Middle frontal gyrus (tissue), 1 donor: ENCODE measurements around the gene UGT1A9.
"Not testable (repeated sequence)": the region's sequence is repeated elsewhere in the genome, so short reads cannot be mapped to it uniquely, and the experiment has no call there.

Experiments used
- DNase-seq: peaks from one replicate; pipeline ENCODE4 v3.0.0-alpha.2; 2015; ENCODE audit warnings: low spot score; ENCODE audit errors: extremely low spot score

The UGT1A9 gene

GRCh38 chr2:233680361-233681045 lies 8.8 kb downstream of the UGT1A9 start:
- DNase-seq, result no peak

DNA sequence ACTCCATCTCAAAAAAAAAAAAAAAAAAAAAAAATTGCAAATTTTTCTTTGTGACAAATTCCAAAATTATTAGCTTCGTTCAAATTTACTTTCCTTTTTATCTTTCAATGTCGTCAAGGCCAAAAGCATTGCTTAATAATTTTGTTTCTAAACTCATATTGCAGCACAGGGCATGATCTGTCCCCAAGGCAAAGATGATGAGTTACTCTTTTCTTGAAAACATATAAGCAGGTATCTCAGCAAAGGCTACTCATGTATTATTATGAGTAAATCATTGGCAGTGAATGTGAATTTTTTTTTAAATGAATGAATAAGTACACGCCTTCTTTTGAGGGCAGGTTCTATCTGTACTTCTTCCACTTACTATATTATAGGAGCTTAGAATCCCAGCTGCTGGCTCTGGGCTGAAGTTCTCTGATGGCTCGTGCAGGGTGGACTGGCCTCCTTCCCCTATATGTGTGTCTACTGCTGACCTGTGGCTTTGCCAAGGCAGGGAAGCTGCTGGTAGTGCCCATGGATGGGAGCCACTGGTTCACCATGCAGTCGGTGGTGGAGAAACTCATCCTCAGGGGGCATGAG lies 9.9 kb downstream of the UGT1A9 start, which contains the start of gene UGT1A7:
Gene UGT1A7, plus strand, starts transcription at position 381 of the 579 bp plus-strand sequence. Its CDS starts 37 bp downstream, at position 418.
- DNase-seq, result no peak

DNA sequence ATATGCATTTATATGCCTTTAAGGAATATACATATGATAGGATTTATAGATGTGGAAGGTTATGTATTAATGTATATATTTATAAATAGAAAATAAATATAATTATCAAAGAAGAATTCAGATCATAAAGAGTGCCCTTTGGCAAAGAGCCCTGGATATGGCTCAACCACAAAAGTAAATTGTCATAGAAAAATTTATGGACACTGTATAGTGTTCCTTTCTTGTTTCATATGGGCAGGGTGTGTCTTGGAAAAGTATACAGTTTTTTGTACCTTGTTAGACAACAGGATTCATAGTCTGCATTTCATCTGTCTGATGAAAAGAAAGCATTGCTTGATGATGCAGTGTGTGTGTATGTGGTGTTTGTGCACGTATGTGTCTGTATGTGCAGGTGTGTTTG lies 12.9 kb downstream of the UGT1A9 start:
- DNase-seq, result no peak

GRCh38 chr2:233686928-233687327 lies 15.2 kb downstream of the UGT1A9 start:
- DNase-seq, result no peak

DNA sequence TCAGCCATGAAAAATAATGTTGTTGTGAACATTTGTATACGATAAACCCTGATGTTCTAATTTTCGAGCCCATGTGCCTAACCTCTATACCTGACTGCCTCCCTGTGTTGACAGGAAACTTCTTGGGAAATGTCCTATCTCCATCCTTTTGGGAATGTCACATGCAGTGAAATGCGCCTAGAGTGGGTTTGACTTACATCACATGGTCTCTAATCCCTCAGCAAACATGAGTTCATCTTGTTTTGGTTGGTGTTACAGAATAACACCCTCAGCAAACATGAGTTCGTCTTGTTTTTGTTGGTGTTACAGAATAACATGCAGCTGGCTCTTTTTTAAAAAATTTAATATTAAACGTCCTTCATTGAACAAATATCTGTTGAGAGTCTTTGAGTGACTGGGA lies 16.6 kb downstream of the UGT1A9 start:
- DNase-seq, result no peak

GRCh38 chr2:233689031-233689430 lies 17.3 kb downstream of the UGT1A9 start:
- DNase-seq, result no peak

DNA sequence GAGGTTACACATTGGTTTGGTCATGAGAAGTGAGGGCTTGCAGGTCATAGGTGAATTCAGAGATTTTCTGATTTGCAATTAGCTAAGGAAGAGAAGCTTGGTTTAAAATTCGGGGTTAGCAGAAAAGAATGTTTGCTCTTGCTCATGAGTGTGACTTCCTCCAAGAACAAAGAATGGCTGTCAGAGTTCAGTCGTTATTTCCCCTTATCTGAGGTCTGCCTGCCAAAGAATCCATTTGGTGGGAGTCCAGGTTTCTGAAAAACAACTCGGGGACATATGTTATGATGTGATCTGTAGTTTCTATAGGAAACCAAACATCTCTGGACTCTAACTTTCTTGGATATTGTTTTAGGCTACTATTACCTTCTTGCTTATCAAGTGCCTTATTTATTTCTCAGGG lies 17.8 kb downstream of the UGT1A9 start:
- DNase-seq, result no peak

GRCh38 chr2:233690444-233690843 lies 18.7 kb downstream of the UGT1A9 start:
- no peak for DNase-seq

GRCh38 chr2:233691443-233692433 lies 20.0 kb downstream of the UGT1A9 start:
- no peak for DNase-seq

- no peak for DNase-seq
These were observed 20.9 kb downstream of the UGT1A9 start, which contains the start of gene UGT1A6 for GRCh38 chr2:233692648-233693047. Gene UGT1A6, plus strand, starts transcription at chr2:233692890. Its CDS starts 115 bp downstream, at chr2:233693005.

DNA sequence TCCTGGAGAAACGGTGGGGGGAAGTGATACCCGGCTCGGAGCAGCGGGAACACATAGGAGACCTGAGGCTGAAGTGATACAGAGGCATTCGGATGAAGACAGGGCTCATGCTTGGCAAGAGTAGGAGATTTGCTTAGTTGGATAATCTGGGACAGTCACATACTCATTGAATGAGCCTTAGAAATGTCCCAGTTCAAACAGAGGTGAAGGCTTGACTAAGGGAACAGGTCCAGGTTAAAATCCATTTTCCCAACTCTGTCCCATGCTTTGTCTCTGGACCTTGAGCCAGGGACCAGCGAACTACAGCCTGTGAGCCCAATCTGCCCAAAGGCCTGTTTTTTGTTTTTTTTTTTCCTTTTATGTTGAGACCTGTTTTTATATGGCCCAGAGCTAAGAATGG lies 22.3 kb downstream of the UGT1A9 start:
- no peak for DNase-seq

- no peak for DNase-seq
These were observed 27.0 kb downstream of the UGT1A9 start for GRCh38 chr2:233698740-233699139.

- DNase-seq, result no peak
These were observed 27.8 kb downstream of the UGT1A9 start for GRCh38 chr2:233699424-233700027.

- no peak for DNase-seq
These were observed 28.4 kb downstream of the UGT1A9 start for GRCh38 chr2:233700028-233700635.

GRCh38 chr2:233700842-233701241 lies 29.1 kb downstream of the UGT1A9 start:
- DNase-seq, result not testable (repeated sequence)

DNA sequence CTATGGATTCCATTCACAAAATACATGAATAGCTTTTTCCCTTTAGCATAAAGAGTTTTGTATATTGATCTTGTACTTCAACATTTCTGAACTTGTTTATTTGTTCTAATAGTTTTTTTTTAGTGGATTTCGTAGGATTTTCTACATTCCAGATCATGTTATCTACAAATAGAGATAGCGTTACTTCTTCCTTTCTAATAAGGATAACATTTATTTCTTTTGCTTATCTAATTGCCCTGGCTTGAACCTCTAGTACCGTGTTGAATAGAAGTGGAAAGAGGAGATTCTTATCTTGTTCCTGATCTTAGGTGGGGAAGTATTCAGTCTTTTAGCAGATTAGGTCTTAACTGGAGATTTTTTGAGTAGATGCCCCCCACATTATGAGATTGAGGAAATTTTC lies 30.5 kb downstream of the UGT1A9 start:
- no peak for DNase-seq

DNA sequence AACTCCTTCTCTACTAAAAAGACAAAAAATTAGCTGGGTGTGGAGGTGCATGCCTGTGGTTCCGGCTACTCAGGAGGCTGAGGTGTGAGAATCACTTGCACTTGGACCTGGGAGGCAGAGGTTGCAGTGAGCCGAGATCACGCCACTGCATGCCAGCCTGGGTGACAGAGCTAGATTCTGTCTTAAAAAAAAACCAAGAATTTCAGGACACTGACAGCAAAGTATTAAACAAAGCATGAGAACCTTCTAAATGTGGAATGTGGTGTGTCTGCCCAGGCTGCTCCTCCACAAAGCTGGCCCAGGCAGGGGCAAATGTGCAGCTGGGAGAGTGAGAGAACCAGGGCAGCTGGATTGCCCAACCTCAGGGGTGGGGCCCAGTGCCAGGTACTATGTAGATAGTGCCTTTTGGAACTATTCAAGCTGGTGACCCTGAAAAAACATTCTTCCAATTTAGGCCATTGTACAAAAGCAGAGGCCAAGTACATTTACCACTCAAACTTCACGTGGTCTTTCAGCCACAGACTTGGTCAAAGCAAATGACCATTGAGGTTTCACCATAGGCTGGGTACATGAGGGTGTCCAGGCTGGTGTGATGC lies 34.3 kb downstream of the UGT1A9 start:
- DNase-seq, result no peak

DNA sequence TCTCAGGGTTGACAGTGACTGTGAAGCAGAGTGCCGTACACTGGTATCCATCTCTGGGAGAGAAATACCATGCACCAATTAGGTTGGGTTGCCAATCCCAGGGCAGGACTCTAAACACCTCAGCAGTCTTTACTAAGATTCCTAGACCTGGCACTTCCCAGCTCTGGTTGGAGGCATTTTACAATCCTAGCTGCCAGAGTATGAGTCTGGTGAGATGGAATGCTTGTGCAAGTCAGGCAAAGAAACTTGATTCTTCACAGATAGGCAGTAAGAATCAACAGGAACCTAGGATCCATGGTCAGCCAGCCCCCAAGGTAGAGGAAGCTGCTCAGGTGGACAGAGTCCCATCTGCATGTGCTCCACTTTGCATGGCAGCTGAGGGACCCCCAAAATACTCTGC lies 35.0 kb downstream of the UGT1A9 start:
- DNase-seq, result no peak

DNA sequence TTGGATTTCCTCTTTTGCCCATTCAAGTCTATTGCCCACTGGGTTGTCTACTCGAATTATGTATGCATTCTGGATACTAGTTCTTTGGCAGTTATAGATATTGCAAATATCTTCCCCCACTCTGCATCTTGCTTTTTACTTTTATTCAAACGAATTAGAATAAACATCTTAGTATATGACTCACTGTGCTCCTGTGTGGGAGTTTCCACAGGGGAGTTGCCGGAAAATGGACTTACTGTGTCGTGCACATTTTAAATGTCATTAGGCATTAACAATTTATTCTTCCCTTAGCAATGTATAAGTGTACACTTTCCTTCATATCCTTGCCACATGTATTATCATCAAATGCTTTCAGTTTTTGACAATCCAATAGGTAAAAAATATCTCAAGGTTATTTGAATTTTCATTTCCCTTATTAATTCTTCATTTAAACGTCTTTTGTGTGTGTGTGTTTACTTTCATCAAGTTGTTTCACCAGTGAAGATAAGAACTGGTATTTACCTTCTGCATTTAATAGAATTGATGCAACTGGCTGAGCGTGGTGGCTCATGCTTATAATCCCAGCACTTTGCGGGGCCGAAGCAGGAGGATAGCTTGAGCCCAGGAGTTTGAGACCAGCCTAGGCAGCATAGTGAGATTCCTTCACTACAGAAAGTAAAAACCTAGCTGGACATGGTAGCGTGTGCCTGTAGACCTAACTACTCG lies 36.4 kb downstream of the UGT1A9 start:
- DNase-seq, result no peak

GRCh38 chr2:233708942-233709341 lies 37.2 kb downstream of the UGT1A9 start:
- no peak for DNase-seq
